ENCODE data around the gene ASTN2.

Gene ASTN2

DNA sequence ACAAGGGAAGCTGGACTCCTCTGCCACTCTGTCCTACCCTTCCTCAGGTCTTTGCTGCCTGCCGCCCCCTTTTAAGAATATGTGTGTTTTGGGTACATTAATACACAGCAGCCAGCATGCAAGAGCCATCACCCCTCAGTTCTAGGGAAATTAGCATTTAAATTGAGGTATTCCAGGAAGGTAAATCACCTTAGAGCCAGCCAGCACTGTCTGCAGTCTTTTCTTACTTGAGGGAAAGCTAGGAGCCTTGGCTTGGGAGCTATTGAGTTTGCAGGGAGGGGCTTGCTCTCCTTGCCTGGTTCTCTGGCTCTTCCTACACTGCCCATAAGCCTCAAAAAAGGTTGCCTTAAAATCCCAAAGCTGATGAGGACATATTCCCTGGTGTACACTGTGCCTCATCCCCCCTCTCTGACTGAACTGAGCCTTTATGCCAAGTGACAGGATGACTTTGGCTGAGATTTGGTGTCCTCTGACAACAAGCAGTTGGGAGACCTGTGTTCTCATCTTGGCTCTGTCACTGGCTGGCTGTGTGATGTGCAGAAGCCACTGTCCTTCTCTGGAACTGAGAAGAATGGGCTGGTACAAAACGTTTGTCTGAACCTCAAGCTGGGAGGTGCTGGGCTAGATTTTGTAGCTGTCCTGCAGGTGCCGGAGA lies 673.6 kb downstream of the ASTN2 start:
- no peak for DNase-seq (ENCODE audit: low spot score)

- DNase-seq (ENCODE audit: low spot score): peak; percentile 79
Observed at GRCh38 chr9:116737152-116737546, 677.7 kb downstream of the ASTN2 start.

DNA sequence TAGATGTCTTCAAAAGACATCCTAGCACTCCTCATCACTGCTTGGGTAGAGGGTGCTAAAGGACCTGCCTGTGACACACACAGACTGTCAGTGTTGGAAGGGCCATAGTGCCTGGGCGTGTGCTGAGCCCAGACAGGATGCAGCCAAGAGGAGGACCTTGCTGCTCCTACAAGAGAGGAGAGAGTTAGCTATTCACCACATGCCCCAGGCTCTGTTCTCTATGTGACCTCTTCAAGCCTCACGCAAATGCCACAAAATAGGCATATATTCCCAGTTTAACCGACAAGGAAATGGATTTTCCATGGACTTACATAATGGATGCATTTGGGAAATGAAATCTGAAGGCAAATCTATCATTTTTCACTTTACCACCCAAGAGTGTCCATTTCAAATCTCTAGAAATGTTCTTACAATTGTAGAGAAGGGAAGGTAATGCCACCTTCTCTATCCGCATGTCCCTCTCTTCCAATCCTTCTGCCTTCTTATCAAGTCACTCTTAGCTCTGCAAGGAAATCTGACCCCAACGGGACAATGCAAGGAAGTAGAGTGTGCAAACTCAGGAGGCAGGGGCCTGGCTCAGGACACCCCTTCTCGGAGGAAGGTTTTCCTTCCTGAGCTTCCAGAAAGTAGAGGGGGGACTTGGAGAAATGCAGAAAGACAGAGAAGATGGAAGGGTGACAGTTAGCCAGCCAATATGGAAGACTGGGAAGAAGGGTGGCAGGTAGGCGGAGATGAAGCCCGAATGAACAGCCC lies 678.3 kb downstream of the ASTN2 start:
- no peak for DNase-seq (ENCODE audit: low spot score)

DNA sequence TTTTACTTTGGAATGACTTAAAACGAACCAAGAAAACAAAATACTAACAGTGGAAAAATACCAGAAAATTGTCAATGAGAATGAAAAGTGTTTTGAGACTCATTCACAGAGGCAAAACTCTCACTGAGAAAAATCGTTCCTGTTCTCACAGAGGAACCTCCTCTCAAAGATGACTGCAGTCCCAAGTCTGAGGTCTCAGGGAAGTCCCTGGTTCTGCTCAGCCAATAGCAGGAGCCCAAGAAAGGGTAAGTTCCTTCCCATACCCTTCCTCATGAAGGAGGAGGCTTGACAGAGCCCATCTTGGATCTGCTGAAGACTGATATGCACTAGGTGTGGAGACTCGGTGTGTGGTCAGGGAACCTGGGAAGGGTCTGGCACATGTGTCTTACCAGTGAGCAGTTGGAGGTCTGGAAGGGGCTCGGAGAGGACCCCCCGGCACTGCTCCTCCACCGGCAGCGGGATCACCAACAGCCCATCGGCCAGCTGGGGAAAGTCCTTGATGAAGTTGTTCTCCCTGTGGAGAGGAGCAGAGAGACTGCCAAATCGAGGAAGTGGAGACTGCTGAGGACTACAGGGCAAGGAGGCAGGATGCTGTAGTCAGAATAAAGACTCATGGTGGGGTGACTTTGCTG lies 681.7 kb downstream of the ASTN2 start:
- DNase-seq (ENCODE audit: low spot score): no peak

DNA sequence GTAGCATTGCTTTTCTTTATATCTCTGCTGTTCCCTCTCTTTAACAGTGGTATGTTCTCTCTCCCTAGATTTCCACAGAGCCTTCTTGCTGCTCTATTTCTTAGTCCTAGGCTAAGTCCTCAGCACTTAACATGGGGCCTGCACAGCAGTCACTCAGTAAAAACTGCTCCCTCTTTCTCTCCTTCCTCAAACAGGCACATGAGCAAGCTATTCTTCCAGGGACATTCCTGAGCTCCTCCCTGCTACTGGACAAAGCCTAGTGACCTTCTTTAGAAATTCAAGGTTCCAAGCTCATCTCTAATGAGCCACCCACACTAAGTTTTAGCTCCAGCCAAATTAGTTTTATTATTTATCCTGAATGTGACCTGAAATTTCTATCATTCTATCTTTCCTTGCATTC lies 688.3 kb downstream of the ASTN2 start:
- no peak for DNase-seq (ENCODE audit: low spot score)

DNA sequence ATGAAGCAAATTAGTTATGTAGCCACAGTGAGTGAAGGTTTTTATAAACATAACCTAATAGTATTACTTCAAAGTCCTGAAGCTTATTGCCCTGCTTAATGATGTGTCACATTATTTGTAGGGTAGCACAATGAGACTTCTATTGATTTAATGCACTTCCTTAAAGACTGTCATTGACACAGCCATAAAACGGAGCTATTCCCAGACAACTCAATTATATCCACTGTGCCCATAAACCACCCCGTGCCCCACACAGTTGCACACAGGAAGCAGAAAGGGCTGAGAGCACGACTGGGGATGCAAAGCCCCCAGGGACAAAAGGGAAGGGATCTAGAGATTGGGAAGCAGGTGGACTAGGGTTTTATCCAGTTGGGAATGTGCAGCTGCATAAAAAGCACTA lies 690.7 kb downstream of the ASTN2 start:
- no peak for DNase-seq (ENCODE audit: low spot score)

DNA sequence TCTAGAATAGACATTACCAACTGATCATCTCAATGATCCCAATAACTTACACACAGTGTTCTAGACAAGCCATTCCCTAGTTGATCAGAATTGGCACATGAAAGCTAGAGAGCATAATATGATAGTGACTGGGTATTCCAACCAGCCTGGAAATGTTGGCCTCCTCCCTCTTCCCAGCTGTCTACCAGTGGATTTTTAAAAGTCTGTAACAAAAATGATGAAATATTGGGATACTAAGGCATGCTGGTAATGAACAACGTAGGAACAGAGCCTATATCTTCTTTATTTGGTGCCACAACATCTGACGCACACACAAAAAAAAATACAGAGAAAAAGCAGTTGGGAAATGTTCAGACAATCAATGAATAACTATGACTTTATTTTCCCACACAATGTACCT lies 692.9 kb downstream of the ASTN2 start:
- DNase-seq (ENCODE audit: low spot score): no peak

DNA sequence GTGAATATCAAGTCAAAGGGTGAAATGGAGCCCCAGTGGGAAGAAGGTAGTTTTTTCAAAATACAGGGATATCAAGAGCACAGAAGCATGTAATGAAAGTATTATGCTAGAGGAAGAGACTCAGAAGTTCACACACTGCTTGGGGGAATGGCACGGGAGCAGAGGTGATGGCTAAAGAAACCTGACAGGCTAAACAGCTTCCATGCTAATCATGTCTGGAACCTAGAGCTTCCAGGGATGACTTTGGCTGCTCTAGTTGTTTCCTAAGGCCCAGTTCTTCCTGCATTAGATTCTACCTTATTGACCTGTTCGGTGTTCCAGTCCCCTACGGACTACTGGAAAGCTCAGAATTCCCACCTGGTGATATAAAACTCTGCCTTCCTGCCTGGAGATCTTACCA lies 693.4 kb downstream of the ASTN2 start:
- DNase-seq (ENCODE audit: low spot score): no peak

DNA sequence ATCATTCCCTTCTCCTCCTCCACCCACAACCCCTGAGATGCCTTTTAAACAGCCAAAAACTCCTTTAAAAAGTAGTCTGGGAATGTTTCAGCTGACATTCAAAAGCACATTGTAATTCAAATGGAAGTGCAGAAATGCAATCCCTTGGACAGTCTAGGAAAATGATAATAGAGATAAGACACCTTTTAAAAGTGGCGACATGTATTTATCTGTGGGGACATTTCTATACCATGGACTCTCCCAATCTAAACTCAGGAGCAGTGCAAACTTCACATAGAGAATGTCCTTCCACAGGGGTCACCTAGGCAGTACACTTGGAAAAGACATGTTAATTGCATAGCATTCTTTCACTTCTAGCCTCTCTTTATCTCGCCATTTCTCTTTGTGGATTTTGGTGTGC lies 694.7 kb downstream of the ASTN2 start:
- DNase-seq (ENCODE audit: low spot score): no peak

- DNase-seq (ENCODE audit: low spot score): no peak
Observed at GRCh38 chr9:116718111-116718510, 696.7 kb downstream of the ASTN2 start.

DNA sequence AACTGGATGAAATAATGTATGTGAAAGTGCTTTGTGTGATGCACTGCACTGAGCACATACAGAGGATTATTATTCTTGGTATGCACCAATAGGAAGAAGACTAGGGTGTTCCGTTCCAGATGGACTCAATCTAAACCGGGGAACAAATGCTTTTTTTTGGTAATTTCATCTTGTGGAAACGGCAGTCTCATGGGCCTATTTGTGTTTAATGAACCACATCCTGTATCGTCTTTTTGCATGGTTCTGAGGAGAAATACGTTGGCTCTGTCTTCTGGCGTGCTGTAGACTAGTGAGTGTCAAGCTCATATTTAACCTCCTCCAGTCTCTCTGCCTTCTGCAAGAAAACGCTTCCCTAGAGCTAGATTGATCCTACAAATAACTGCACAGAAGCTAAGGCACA lies 697.7 kb downstream of the ASTN2 start:
- no peak for DNase-seq (ENCODE audit: low spot score)

- DNase-seq (ENCODE audit: low spot score): peak; percentile 20
Observed at GRCh38 chr9:116716438-116716837, 698.4 kb downstream of the ASTN2 start.

GRCh38 chr9:116715751-116716150 lies 699.1 kb downstream of the ASTN2 start:
- no peak for DNase-seq (ENCODE audit: low spot score)

DNA sequence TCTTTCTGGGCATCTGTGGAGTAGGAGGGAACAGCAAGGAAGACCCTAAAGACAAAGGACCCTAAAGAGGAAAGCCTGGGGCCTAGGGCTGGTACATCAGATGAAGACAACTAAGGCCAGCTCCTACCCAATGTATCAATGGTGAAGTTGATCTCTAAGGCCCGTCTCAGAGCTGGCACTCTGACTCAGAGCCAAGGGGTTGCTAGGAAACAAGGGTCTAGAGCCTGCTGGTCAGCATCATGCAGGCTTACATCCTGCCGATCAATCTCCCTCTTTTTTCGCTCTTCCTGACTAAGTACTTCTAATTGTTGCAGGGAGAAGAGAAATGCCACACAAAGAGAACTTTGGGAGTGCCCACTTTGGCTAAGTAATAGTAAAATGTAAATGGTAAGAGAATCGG lies 701.6 kb downstream of the ASTN2 start:
- peak; percentile 16 for DNase-seq (ENCODE audit: low spot score)

DNA sequence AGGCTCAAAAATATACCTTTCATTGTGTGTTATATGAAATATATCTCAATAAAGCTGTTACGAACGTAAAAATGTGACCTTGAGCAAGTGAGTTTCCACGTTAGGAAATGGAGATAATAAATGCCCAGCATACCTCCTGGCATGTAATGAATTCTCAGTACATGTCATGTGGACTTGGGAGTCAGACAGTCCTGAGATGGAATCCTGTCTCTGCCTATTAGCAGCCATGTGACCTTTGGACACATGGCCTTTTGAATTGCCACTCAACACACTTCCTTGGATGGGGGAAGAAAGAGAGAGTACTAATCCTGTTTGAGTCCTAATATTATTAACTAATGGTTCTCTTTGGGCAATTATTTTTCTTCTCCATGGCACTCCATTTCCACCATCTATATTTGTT lies 702.1 kb downstream of the ASTN2 start:
- DNase-seq (ENCODE audit: low spot score): no peak

DNA sequence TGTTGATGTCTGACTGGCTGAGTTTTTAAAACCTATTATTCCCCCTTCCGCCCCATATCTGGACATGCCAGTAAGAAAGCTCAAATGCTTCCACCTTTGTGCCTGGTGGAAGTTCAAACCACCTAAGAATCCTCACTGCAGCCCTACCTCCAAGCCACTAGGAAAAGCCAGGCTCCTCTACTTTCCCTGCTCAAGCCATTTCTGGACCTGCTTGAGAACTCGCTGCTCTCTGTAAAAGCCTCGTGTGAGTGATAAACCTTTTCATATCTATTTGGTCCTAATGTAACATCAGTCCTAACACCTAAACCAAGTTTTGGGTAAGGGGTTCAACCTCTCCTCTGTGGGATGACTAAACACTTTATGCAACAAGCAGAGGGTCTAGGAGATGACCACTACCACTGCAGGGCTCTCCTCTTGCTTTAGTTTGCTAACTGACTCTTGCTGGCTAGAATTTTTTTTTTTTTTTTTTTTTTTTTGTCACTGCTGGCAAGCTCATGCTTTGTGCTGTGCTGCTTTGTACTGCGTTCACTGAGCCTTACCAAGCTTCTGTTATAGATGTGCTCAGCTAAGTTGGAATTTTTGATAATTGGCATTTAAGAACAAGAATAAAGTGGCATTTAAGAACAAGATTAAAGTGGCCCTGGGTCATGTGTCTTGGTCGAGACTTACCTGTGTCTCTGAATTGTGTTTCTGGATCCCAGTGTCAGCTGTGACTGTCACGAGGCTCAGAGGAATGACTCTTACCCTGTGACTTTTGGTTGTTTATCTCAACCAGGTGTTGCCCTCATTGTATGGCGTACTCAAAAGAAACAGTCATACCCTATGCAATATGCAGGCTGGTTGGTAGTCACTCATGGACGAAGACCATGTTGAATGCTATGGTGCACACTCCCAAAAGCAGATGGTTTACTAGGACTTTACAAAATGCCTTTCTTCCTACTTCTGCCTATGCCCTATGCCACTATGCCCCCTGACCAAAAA lies 708.3 kb downstream of the ASTN2 start:
- no peak for DNase-seq (ENCODE audit: low spot score)

GRCh38 chr9:116705531-116705930 lies 709.3 kb downstream of the ASTN2 start:
- DNase-seq (ENCODE audit: low spot score): no peak

DNA sequence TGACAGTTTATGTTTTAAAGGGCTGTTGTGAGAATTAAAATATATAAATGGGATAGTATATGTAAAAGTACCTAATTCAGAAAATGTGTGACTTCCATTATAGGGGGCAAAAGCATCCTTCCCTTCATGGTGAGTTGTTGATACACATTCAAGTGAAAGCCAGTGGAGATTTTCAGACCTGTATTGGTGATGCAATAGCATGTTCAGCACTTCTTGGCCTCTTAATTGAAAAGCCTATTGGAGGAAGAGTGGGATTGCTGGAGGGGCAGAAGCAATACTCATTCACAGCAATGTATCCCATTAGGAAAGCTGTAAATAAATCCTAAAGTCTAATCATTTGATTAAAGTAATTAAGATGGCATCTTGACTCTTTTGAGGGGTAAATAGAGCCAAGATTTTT lies 710.4 kb downstream of the ASTN2 start:
- no peak for DNase-seq (ENCODE audit: low spot score)

DNA sequence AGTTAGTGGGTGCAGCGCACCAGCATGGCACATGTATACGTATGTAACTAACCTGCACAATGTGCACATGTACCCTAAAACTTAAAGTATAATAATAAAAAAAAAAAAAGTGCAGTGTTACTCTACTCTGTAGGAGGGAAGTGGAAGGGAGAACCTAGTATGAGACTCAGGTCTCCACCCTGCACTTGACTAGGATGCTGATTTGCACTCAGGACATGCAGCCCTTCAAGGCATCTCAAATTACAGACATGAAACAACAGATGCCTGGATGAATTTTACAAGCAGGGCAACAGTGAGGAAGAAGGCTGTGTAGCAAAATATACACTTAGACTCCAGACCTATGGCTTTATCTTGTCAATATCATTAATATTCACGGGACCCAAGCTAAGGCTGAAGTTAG lies 711.2 kb downstream of the ASTN2 start:
- no peak for DNase-seq (ENCODE audit: low spot score)

DNA sequence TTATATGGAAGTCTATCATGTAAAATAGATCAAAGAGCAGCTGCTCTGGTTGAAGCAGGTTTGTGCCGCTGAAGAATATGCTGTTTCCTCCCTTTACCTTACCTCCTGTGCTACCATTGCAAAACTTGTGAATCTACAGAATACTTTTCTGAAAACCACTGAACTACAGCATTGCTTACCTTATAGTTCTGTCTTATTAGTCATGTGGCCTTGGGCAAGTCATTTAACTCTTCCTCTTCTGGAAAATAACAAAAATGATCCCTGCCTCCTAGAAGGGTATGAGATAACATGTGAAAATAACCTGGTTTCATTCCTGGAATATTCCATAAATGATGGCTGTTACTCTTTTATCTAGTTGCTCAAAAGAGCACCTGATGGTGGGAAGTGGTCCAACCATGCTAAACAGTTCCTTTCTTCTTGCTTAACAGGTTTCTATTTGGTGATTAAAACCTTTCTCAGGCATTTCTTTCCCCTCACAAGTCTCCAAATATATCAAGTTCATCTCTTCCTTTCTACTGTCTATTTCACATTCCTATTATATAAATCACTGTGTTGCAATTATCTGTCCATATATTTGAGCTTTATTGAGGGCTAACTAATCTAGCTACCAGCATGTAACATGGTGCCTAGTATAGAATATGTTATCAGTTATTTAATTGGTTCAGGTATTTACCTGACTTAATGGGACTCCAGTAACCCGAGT lies 712.8 kb downstream of the ASTN2 start:
- no peak for DNase-seq (ENCODE audit: low spot score)

Data from kidney tubule cell (primary cell).